KOPT-K1 (cell line): ENCODE results near the gene VPS11.
"Not testable (repeated sequence)": the region's sequence is repeated elsewhere in the genome, so short reads cannot be mapped to it uniquely, and the experiment has no call there.

ENCODE experiments used
- H3K27ac ChIP-seq: fragments of 200-600 bp; sonication (generic); 2 replicates; pipeline ENCODE4 v1.5.1; 2016; ENCODE audit warnings: antibody characterized with exemption, mild to moderate bottlenecking, low read depth, low read length; ENCODE audit not compliant: poor library complexity, severe bottlenecking
- H3K36me3 ChIP-seq: fragments of 200-600 bp; sonication (generic); 2 replicates; pipeline ENCODE4 v1.5.1; 2017; ENCODE audit warnings: antibody characterized with exemption, mild to moderate bottlenecking, low read length, moderate library complexity; ENCODE audit not compliant: insufficient read depth
- H3K9me3 ChIP-seq: fragments of 200-600 bp; sonication (generic); 2 replicates; pipeline ENCODE4 v1.5.1; 2017; ENCODE audit warnings: antibody characterized with exemption, low read length, mild to moderate bottlenecking; ENCODE audit not compliant: insufficient read depth, poor library complexity, severe bottlenecking

VPS11 gene

GRCh38 chr11:119100246-119100970 lies 32.8 kb downstream of the VPS11 start:
- peak overlapping the region; percentile 86 for H3K27ac ChIP-seq
- peaks cover 28% of the 10 kb centered on the region for H3K36me3 ChIP-seq
- H3K9me3 ChIP-seq = no peaks in the 10 kb centered on the region

GRCh38 chr11:119100994-119101758 lies 33.6 kb downstream of the VPS11 start:
- Histone ChIP-seq H3K9me3 (no peaks in the 10 kb centered on the region), H3K27ac (peak overlapping the region; percentile 86), H3K36me3 (peaks cover 28% of the 10 kb centered on the region)

GRCh38 chr11:119101759-119102423 lies 34.3 kb downstream of the VPS11 start, which contains the start of gene DPAGT1:
DPAGT1 (minus strand) TSS chr11:119101853; CDS start chr11:119101655, 198 bp downstream.
- no peaks in the 10 kb centered on the region for H3K9me3 ChIP-seq
- H3K36me3 ChIP-seq = peaks cover 21% of the 10 kb centered on the region
- peak within 1 kb of the TSS; percentile 86 for H3K27ac ChIP-seq

GRCh38 chr11:119103161-119103664 lies 35.6 kb downstream of the VPS11 start:
- not testable (repeated sequence) for H3K36me3 ChIP-seq, H3K27ac ChIP-seq, H3K9me3 ChIP-seq

- Histone ChIP-seq H3K9me3 (no peaks in the 10 kb centered on the region), H3K36me3 (peaks cover 2% of the 10 kb centered on the region; the same call in 1 of the 2 replicates), H3K27ac (no peak overlapping the region)
Measured at GRCh38 chr11:119103793-119104192, 36.2 kb downstream of the VPS11 start.

- Histone ChIP-seq H3K9me3 (no peaks in the 10 kb centered on the region), H3K36me3 (peaks cover 23% of the 10 kb centered on the region), H3K27ac (peak within 1 kb of the TSS; percentile 75)
Measured at GRCh38 chr11:119106564-119107537, 39.2 kb downstream of the VPS11 start, which contains the start of gene C2CD2L. C2CD2L (plus strand) TSS chr11:119107344; CDS start chr11:119107742, 398 bp downstream.

- Histone ChIP-seq H3K36me3 (peaks cover 31% of the 10 kb centered on the region), H3K9me3 (no peaks in the 10 kb centered on the region), H3K27ac (peak overlapping the region; percentile 75)
Measured at GRCh38 chr11:119107538-119108145, 40.0 kb downstream of the VPS11 start.

GRCh38 chr11:119108146-119108856 lies 40.7 kb downstream of the VPS11 start:
- Histone ChIP-seq H3K36me3 (peaks cover 38% of the 10 kb centered on the region), H3K27ac (peak overlapping the region; percentile 75), H3K9me3 (no peaks in the 10 kb centered on the region)

- Histone ChIP-seq H3K27ac (peak overlapping the region; percentile 75), H3K9me3 (no peaks in the 10 kb centered on the region), H3K36me3 (peaks cover 43% of the 10 kb centered on the region)
Measured at GRCh38 chr11:119108857-119109221, 41.2 kb downstream of the VPS11 start.

- no peaks in the 10 kb centered on the region for H3K9me3 ChIP-seq
- H3K27ac ChIP-seq = no peak overlapping the region
- peaks cover 53% of the 10 kb centered on the region for H3K36me3 ChIP-seq
Measured at GRCh38 chr11:119109843-119110242, 42.2 kb downstream of the VPS11 start.

- no peak overlapping the region for H3K27ac ChIP-seq
- H3K36me3 ChIP-seq = peaks cover 53% of the 10 kb centered on the region
- H3K9me3 ChIP-seq = no peaks in the 10 kb centered on the region
Measured at GRCh38 chr11:119110439-119110838, 42.8 kb downstream of the VPS11 start.

GRCh38 chr11:119111361-119111925 lies 43.8 kb downstream of the VPS11 start:
- no peak overlapping the region for H3K27ac ChIP-seq
- peaks cover 53% of the 10 kb centered on the region for H3K36me3 ChIP-seq
- H3K9me3 ChIP-seq = no peaks in the 10 kb centered on the region
